Endothelial cell of umbilical vein (primary cell): ENCODE results near the gene PDSS1. TPM values are rescaled to one million over a fixed set of nuclear protein-coding genes. Genes with fewer than 3 reads are reported as not detected.
"Not testable (repeated sequence)": the region's sequence is repeated elsewhere in the genome, so short reads cannot be mapped to it uniquely, and the experiment has no call there.

ENCODE experiments used
- BruUV-seq: library from RNA; stranded (reverse); fragments of 400-500 nt; replicated peaks from 2 replicates; lab custom pipeline; 2021; lab: Mats Ljungman, UMichigan
- CTCF ChIA-PET: fragments of 300-600, 350-600 bp; sonication (Branson Sonifier 250); formaldehyde crosslinking; loops from one replicate; lab custom pipeline; 2021; ENCODE audit warnings: antibody characterized with exemption, inconsistent platforms; lab: Charles Lee
- POLR2A ChIA-PET: fragments of 300-600, 350-600 bp; sonication (Branson Sonifier 250); formaldehyde crosslinking; loops from one replicate; lab custom pipeline; 2021; ENCODE audit warnings: antibody characterized with exemption, inconsistent platforms; lab: Charles Lee
- DNase-seq: peaks from one replicate; pipeline ENCODE4 v3.0.0-alpha.2; 2011; ENCODE audit warnings: low read depth, low spot score
- FAIRE-seq: peaks from 2 replicates; lab custom pipeline; 2011; peaks lifted over from hg19 to GRCh38; lab: Jason Lieb, UNC
- H2AFZ ChIP-seq: 2 replicates; pipeline ENCODE4 v1.6.0; 2012; ENCODE audit warnings: low read depth, low read length, control low read depth, inconsistent platforms
- H3K27ac ChIP-seq: 2 replicates; pipeline ENCODE4 v1.5.1; 2011; ENCODE audit warnings: low read depth, mild to moderate bottlenecking, control low read depth, low read length, moderate library complexity; ENCODE audit not compliant: insufficient read depth
- H3K27me3 ChIP-seq, 2 experiments: 2 replicates each; pipeline versions ENCODE4 v1.6.0 to v1.6.1; 2011; ENCODE audit warnings: low read length in 2 of 2, mixed read lengths in 1 of 2; ENCODE audit not compliant: control insufficient read depth in 2 of 2, insufficient read depth in 2 of 2
- H3K36me3 ChIP-seq, 2 experiments: 2 replicates in 1 of 2; 3 replicates in 1 of 2; pipeline ENCODE4 v1.5.1; 2011; ENCODE audit warnings: low read length in 2 of 2, mild to moderate bottlenecking in 1 of 2, moderate library complexity in 1 of 2; ENCODE audit not compliant: control insufficient read depth in 2 of 2, insufficient read depth in 2 of 2; ENCODE audit errors: extremely low read depth in 1 of 2
- H3K4me1 ChIP-seq: 3 replicates; pipeline ENCODE4 v1.5.1; 2011; ENCODE audit warnings: mild to moderate bottlenecking, low read length; ENCODE audit not compliant: control insufficient read depth, insufficient read depth; ENCODE audit errors: extremely low read depth
- H3K4me2 ChIP-seq: 2 replicates; pipeline ENCODE4 v1.6.1; 2011; ENCODE audit warnings: low read length, control low read depth, mixed read lengths; ENCODE audit not compliant: insufficient read depth
- H3K4me3 ChIP-seq, 3 experiments: fragments of 200-600 bp in 1 of 3; sonication (generic), shearing (Covaris generic) in 1 of 3; replicated peaks in 1 of 3; 2 replicates each; pipeline ENCODE4 v1.5.1; 2011 to 2016; ENCODE audit warnings: control low read depth in 3 of 3, low read length in 3 of 3, mild to moderate bottlenecking in 2 of 3, inconsistent platforms in 1 of 3, low read depth in 1 of 3, moderate library complexity in 1 of 3; ENCODE audit not compliant: insufficient read depth in 1 of 3
- H3K79me2 ChIP-seq: 2 replicates; pipeline ENCODE4 v1.6.0; 2012; ENCODE audit warnings: low read length, inconsistent platforms; ENCODE audit not compliant: control insufficient read depth, insufficient read depth
- H3K9ac ChIP-seq: replicated peaks from 2 replicates; pipeline ENCODE3; 2011; ENCODE audit warnings: low read length, control low read depth; ENCODE audit not compliant: insufficient read depth; ENCODE audit errors: extremely low read depth
- H3K9me1 ChIP-seq: replicated peaks from 3 replicates; pipeline ENCODE4 v1.6.0; 2011; ENCODE audit warnings: mild to moderate bottlenecking, low read length; ENCODE audit not compliant: control insufficient read depth, insufficient read depth; ENCODE audit errors: extremely low read depth
- H3K9me3 ChIP-seq: replicated peaks from 2 replicates; pipeline ENCODE4 v1.5.1; 2012; ENCODE audit warnings: low read length, inconsistent platforms; ENCODE audit not compliant: control insufficient read depth, insufficient read depth
- H4K20me1 ChIP-seq: replicated peaks from 2 replicates; pipeline ENCODE3; 2011; ENCODE audit warnings: mild to moderate bottlenecking, low read length; ENCODE audit not compliant: control insufficient read depth, insufficient read depth; ENCODE audit errors: extremely low read depth
- CTCF ChIP-seq, 2 donors: IDR thresholded peaks; 1 replicate in 1 of 2; 2 replicates in 1 of 2; pipeline ENCODE4 v1.5.1; 2011; ENCODE audit warnings: low read length in 2 of 2, mild to moderate bottlenecking in 2 of 2, moderate library complexity in 2 of 2, control low read depth in 1 of 2, inconsistent platforms in 1 of 2, low read depth in 1 of 2; ENCODE audit not compliant: insufficient read depth in 1 of 2; ENCODE audit errors: extremely low read depth in 1 of 2
- EZH2 ChIP-seq: IDR thresholded peaks from 2 replicates; pipeline ENCODE4 v1.6.1; 2012; ENCODE audit warnings: borderline replicate concordance, low read depth, mild to moderate bottlenecking, moderate library complexity, low read length, inconsistent platforms; ENCODE audit not compliant: severe bottlenecking
- FOS ChIP-seq: IDR thresholded peaks from 2 replicates; pipeline ENCODE4 v1.6.1; 2011; ENCODE audit warnings: mild to moderate bottlenecking, low read length, moderate library complexity, borderline replicate concordance; ENCODE audit not compliant: insufficient read depth
- GATA2 ChIP-seq: IDR thresholded peaks from 2 replicates; pipeline ENCODE4 v1.7.0; 2011; ENCODE audit warnings: low read depth, mild to moderate bottlenecking, moderate library complexity, mixed read lengths, low read length; ENCODE audit not compliant: insufficient read length, insufficient read depth
- JUN ChIP-seq: IDR thresholded peaks from 2 replicates; pipeline ENCODE4 v1.6.1; 2011; ENCODE audit warnings: borderline replicate concordance, low read depth; ENCODE audit not compliant: insufficient read length, insufficient read depth
- MAX ChIP-seq: IDR thresholded peaks from 2 replicates; pipeline ENCODE4 v1.6.1; 2011; ENCODE audit not compliant: insufficient read depth, insufficient read length
- MYC ChIP-seq: IDR thresholded peaks from one replicate; pipeline ENCODE4 v1.6.1; 2011; ENCODE audit warnings: mild to moderate bottlenecking, low read depth, low read length
- POLR2A ChIP-seq: IDR thresholded peaks from 2 replicates; pipeline ENCODE4 v1.6.1; 2012; ENCODE audit warnings: low read depth, mild to moderate bottlenecking, control low read depth, low read length
- POLR2AphosphoS5 ChIP-seq: IDR thresholded peaks from 2 replicates; pipeline ENCODE4 v1.6.1; 2012; ENCODE audit warnings: low read depth, mild to moderate bottlenecking, control low read depth, low read length, moderate library complexity; ENCODE audit not compliant: insufficient read depth
- dilution Hi-C: fragments of 300-500 bp; cut with MboI; formaldehyde crosslinking; loops from one replicate; pipeline ENCODE4 v1.15.0; 2019; ENCODE audit warnings: low sequenced_read_pairs; ENCODE audit not compliant: extremely low pct_ligation_motif_present
- intact Hi-C: fragments of 100-400 bp; cut with micrococcal nuclease; formaldehyde crosslinking; loops from one replicate; pipeline ENCODE4 v1.10.0; 2022
- polyA plus RNA-seq, 4 experiments: library from polyadenylated mRNA; depleted of rRNA in 3 of 4; stranded (reverse) in 3 of 4; unstranded in 1 of 4; fragments of >200 nt; gene quantifications; 2 replicates each; pipeline versions ENCODE4 v1.2.1 to v1.2.3, GENCODE V29; 2011 to 2012; ENCODE audit warnings: missing spikeins in 1 of 4
- total RNA-seq: library from RNA; stranded (reverse); gene quantifications from 2 replicates; pipeline ENCODE4 v1.2.3, GENCODE V29; 2021

PDSS1 gene
- total and polyA plus RNA-seq, 2 donors (not counting 3 experiments of a cell fraction or from before 2014, with no cell fraction given), result 9.1 to 11.3 TPM

DNA sequence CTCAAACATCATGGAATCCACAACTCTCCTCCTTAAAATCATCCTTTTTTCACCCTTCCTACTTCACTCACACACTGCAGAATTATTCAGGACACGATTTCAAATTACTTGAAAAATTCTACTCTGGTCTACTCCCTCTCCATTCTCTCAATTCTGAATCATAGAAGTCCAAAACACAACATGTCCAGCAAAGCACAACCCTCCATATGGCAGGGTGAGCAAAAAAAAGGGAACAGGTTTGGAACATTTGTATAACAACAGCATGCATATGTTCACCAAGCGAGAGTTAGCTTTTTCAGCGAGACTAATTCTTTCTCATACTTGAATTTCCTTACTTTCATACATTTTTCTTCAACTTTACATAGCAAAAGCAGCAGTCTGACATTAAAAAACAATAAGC is 89.9 kb downstream of the PDSS1 start:
- no TSS peak for BruUV-seq
- no peaks in the 10 kb centered on the region for H3K9me1 ChIP-seq
- dilution Hi-C loops (no loop called here), intact Hi-C loops (no loop called here)
- no peak overlapping the region for H2AFZ ChIP-seq
- TF ChIP-seq MAX (no peak), POLR2AphosphoS5 (no peak), POLR2A (no peak), FOS (no peak), MYC (no peak), CTCF (IDR thresholded peaks at IDR 0.05; ENCODE audit: extremely low read depth in 1 of 2, insufficient read depth in 1 of 2, low read depth in 1 of 2, low read length in 2 of 2) (no peak), EZH2 (no peak), GATA2 (no peak), JUN (no peak)
- FAIRE-seq, result no peak
- no peaks in the 10 kb centered on the region for H3K36me3 ChIP-seq
- H3K4me3 ChIP-seq, result no peak overlapping the region
- CTCF ChIA-PET, result no interaction called here
- H3K4me2 ChIP-seq, result no peak overlapping the region
- no peak overlapping the region for H3K9ac ChIP-seq
- POLR2A ChIA-PET, result no interaction called here
- H3K27ac ChIP-seq, result no peak overlapping the region
- H4K20me1 ChIP-seq, result peaks cover 10% of the 10 kb centered on the region
- no peaks in the 10 kb centered on the region for H3K9me3 ChIP-seq
- peaks cover 64% of the 10 kb centered on the region for H3K79me2 ChIP-seq
- no peak for DNase-seq
- no peaks in the 10 kb centered on the region for H3K4me1 ChIP-seq
- H3K27me3 ChIP-seq, result no peaks in the 10 kb centered on the region

GRCh38 chr10:26789779-26790178 is 92.3 kb downstream of the PDSS1 start:
- CTCF ChIA-PET, result interaction anchor here (1.5 kb wide), 1 partner anchor 71 kb away, joined by 4 read pairs; the partner anchor contains the start of gene ABI1
- H2AFZ ChIP-seq, H3K9me1 ChIP-seq, H3K27ac ChIP-seq, H3K9me3 ChIP-seq, H3K36me3 ChIP-seq, POLR2A ChIA-PET, H3K4me3 ChIP-seq, FAIRE-seq, BruUV-seq, DNase-seq, H3K27me3 ChIP-seq, H3K4me1 ChIP-seq, intact Hi-C loops, H3K4me2 ChIP-seq, H3K9ac ChIP-seq, dilution Hi-C loops: not testable (repeated sequence)
- H4K20me1 ChIP-seq, result peaks cover 15% of the 10 kb centered on the region
- H3K79me2 ChIP-seq, result peaks cover 67% of the 10 kb centered on the region
